ENCODE results near the gene ANP32B.

The ANP32B gene

DNA sequence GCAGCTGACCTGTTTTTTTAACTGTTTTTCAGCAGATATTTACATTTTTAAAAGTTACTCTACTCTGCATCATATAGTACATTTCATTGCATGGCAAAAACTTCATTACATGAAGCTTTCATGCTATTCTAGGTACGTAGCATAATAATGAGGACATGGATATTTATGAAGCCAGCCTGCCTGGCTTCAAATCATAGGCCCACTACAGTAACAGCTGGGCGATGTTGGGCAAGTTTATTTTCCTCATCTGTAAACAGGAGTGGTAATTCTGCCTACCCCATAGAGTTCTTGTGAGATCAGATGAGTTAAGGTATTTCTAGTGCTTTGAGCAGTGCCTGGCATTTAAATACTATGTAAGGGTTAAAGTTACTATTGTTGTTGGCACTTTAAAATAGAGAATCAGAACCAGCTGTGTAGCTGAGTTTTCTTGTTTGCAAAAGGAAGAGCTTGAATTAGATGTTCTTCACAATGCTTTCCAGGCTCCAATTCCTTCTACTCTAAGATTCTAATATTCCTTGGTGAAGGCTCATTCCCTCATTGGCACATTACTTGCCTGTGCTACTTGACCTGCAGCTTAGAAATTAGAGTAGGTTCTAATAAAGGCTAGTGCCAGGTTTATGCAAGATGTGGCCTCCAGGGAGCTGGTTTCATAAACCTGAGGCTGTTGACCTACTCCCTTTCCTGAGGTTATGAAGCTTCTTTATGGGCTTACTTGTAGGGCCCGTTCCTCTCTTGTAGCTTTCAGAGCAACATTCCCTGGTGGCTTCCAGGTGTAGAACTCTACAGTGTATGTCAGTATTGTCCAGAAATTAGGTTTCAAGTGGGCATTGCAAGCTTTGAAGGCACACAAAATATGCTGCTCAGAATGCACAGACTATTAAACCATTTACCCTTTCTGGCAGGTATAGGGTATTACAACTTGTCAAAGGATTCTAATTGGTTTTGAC lies 14.5 kb downstream of the ANP32B start:
- Histone ChIP-seq H3K27ac (no peak overlapping the region), H2AFZ (no peak overlapping the region), H3K4me1 (no peaks in the 10 kb centered on the region), H3K9me3 (ENCODE audit: control insufficient read depth, low read length) (no peaks in the 10 kb centered on the region), H3K36me3 (ENCODE audit: control insufficient read depth, insufficient read depth, low read length) (no peaks in the 10 kb centered on the region), H3K4me2 (ENCODE audit: low read length) (no peak overlapping the region), H3K79me2 (peaks cover 10% of the 10 kb centered on the region), H3K4me3 (ENCODE audit: low read depth, low read length) (no peak overlapping the region), H3K9ac (no peak overlapping the region), H3K27me3 (ENCODE audit: control insufficient read depth, insufficient read depth, low read length) (no peaks in the 10 kb centered on the region)
- TF ChIP-seq, protein P1, sequence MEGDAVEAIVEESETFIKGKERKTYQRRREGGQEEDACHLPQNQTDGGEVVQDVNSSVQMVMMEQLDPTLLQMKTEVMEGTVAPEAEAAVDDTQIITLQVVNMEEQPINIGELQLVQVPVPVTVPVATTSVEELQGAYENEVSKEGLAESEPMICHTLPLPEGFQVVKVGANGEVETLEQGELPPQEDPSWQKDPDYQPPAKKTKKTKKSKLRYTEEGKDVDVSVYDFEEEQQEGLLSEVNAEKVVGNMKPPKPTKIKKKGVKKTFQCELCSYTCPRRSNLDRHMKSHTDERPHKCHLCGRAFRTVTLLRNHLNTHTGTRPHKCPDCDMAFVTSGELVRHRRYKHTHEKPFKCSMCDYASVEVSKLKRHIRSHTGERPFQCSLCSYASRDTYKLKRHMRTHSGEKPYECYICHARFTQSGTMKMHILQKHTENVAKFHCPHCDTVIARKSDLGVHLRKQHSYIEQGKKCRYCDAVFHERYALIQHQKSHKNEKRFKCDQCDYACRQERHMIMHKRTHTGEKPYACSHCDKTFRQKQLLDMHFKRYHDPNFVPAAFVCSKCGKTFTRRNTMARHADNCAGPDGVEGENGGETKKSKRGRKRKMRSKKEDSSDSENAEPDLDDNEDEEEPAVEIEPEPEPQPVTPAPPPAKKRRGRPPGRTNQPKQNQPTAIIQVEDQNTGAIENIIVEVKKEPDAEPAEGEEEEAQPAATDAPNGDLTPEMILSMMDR (IDR thresholded peaks at IDR 0.05), result no peak

DNA sequence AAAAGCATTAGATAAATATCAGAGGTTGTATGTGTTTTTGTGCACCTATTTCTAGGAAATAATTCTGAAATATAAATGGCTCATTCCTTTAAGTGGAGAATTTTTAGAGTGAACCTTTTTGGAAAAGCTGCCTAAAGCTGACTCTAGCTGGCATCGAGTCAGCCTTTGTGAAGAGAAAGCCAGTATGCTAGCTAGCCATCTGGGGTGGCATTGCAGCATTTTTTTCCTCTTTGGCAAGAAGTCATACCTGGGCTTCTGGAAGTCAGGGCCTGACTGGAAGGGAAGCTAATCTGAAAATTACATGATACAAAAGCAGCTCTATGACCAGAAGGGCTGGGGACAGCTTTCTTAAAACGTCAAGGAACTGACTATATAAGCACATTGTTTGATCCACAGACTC lies 19.7 kb downstream of the ANP32B start:
- no peak overlapping the region for H3K4me2 ChIP-seq (ENCODE audit: low read length)
- no peak overlapping the region for H3K27ac ChIP-seq
- H3K9me3 ChIP-seq (ENCODE audit: control insufficient read depth, low read length), result no peaks in the 10 kb centered on the region
- H3K27me3 ChIP-seq (ENCODE audit: control insufficient read depth, insufficient read depth, low read length), result no peaks in the 10 kb centered on the region
- TF ChIP-seq, protein P1 (IDR thresholded peaks at IDR 0.05), result no peak
- H3K4me3 ChIP-seq (ENCODE audit: low read depth, low read length), result no peak overlapping the region
- H3K4me1 ChIP-seq, result no peaks in the 10 kb centered on the region
- no peaks in the 10 kb centered on the region for H3K36me3 ChIP-seq (ENCODE audit: control insufficient read depth, insufficient read depth, low read length)
- no peak overlapping the region for H2AFZ ChIP-seq
- no peak overlapping the region for H3K9ac ChIP-seq
- H3K79me2 ChIP-seq, result peaks cover 3% of the 10 kb centered on the region

DNA sequence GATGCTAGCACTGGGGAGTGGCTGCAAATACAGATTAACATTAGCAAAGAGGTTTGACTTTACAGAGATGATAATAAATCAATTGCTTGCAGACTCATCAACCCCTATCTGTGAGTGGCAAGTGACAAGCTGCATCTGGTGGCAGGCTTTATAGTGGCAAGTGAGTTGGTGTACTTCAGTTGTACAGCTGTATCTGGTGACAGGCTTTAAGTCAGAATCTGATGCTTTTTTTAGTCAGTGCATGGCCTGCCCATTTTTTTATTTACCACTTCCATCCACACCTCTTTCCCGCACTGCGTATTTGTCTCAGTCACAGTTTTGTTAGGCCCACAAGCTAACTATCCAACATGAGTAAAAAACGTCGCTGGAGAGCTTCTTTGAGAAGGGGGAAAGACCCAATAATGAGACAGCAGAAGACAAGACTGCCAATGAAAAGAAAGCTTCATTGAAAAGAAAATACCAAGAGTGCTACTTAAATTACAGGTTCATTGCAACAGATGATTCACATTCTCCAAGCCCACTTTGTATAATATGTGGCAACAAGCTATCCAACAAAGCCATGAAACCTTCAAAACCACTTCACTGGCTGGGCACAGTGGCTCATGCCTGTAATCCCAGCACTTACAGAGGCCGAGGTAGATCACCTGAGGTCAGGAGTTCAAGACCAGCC lies 23.1 kb downstream of the ANP32B start:
- Histone ChIP-seq H3K4me3 (ENCODE audit: low read depth, low read length) (no peak overlapping the region), H3K4me1 (no peaks in the 10 kb centered on the region), H3K4me2 (ENCODE audit: low read length) (no peak overlapping the region), H2AFZ (no peak overlapping the region), H3K9ac (no peak overlapping the region), H3K27ac (no peak overlapping the region), H3K9me3 (ENCODE audit: control insufficient read depth, low read length) (no peaks in the 10 kb centered on the region), H3K36me3 (ENCODE audit: control insufficient read depth, insufficient read depth, low read length) (no peaks in the 10 kb centered on the region), H3K79me2 (no peaks in the 10 kb centered on the region), H3K27me3 (ENCODE audit: control insufficient read depth, insufficient read depth, low read length) (no peaks in the 10 kb centered on the region)
- TF ChIP-seq, protein P1 (IDR thresholded peaks at IDR 0.05), result no peak

DNA sequence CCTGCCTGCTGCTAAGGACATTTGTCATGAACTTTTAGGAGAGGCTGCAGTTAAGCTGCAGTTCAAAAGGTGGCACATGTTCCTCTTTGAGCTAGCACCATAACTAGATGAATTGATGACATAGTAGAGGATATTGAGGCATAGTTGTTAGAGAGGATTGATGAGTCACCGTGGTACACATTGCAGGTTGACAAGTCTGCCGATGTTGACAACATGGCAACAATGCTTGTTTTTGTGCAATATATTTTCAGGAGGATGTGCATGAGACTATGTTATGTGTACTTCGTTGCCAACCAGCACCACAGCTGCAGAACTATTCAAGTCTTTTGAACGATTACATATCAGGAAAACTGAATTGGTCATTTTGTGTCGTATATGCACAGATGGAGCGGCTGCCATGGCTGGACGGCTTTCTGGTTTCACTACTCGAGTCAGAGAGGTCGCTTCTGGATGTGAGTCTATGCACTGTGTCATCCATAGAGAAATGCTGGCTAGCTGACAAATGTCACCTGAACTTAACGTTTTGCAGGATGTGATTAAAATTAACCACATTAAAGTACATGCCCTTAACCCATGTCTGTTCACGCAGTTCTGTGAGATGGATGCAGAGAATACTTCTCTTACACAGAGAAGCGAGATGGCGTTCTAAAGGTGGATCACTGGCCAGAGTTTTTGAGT lies 24.2 kb downstream of the ANP32B start:
- Histone ChIP-seq H2AFZ (no peak overlapping the region), H3K9ac (no peak overlapping the region), H3K27me3 (ENCODE audit: control insufficient read depth, insufficient read depth, low read length) (no peaks in the 10 kb centered on the region)

More for the DNA sequence above, 24.2 kb downstream of the ANP32B start:
- no peak overlapping the region for H3K27ac ChIP-seq
- H3K79me2 ChIP-seq, result no peaks in the 10 kb centered on the region
- TF ChIP-seq, protein P1 (IDR thresholded peaks at IDR 0.05), result no peak
- H3K4me2 ChIP-seq (ENCODE audit: low read length), result no peak overlapping the region
- H3K4me3 ChIP-seq (ENCODE audit: low read depth, low read length), result no peak overlapping the region
- no peaks in the 10 kb centered on the region for H3K36me3 ChIP-seq (ENCODE audit: control insufficient read depth, insufficient read depth, low read length)
- no peaks in the 10 kb centered on the region for H3K4me1 ChIP-seq
- no peaks in the 10 kb centered on the region for H3K9me3 ChIP-seq (ENCODE audit: control insufficient read depth, low read length)

Measured in parathyroid adenoma (tissue), 2 donors.